OCI-LY7 (cell line): ENCODE data around the gene MRPS25. TPM values are rescaled to one million over a fixed set of nuclear protein-coding genes. Genes with fewer than 3 reads are reported as not detected.

Experiments
- BruUV-seq: library from RNA; stranded (reverse); fragments of 400-500 nt; replicated peaks from 2 replicates; lab custom pipeline; 2021; lab: Mats Ljungman, UMichigan
- CTCF ChIA-PET: fragments of 300-600 bp; sonication (Branson Sonifier 250); formaldehyde crosslinking; loops from one replicate; lab custom pipeline; 2022; ENCODE audit warnings: antibody characterized with exemption; ENCODE audit not compliant: unreplicated experiment; lab: Charles Lee
- POLR2A ChIA-PET: fragments of 300-600 bp; sonication (Branson Sonifier 250); formaldehyde crosslinking; loops from one replicate; lab custom pipeline; 2022; ENCODE audit warnings: antibody characterized with exemption; lab: Charles Lee
- DNase-seq: peaks from one replicate; pipeline ENCODE4 v3.0.0-alpha.2; 2015; ENCODE audit warnings: low spot score
- H2AFZ ChIP-seq: fragments of 200-600 bp; sonication (generic), shearing (Covaris generic); 2 replicates; pipeline ENCODE4 v1.6.1; 2014; ENCODE audit warnings: mild to moderate bottlenecking, antibody characterized with exemption, low read length, moderate library complexity
- H3K27ac ChIP-seq: fragments of 200-600 bp; sonication (generic); 2 replicates; pipeline ENCODE4 v1.5.1; 2014; ENCODE audit warnings: mixed run types, low read depth, mild to moderate bottlenecking, moderate library complexity, low read length, inconsistent platforms; ENCODE audit not compliant: poor library complexity, severe bottlenecking
- H3K36me3 ChIP-seq: fragments of 200-600 bp; sonication (generic); 2 replicates; pipeline ENCODE4 v1.6.1; 2014; ENCODE audit warnings: mild to moderate bottlenecking, antibody characterized with exemption, low read length, moderate library complexity, mixed read lengths; ENCODE audit not compliant: insufficient read depth
- H3K4me1 ChIP-seq: fragments of 200-600 bp; sonication (generic); 2 replicates; pipeline ENCODE4 v1.5.1; 2014; ENCODE audit warnings: mild to moderate bottlenecking, low read length; ENCODE audit not compliant: insufficient read depth, poor library complexity, severe bottlenecking
- H3K4me2 ChIP-seq: fragments of 200-600 bp; sonication (generic); 2 replicates; pipeline ENCODE4 v1.6.1; 2014; ENCODE audit warnings: mild to moderate bottlenecking, low read length
- H3K4me3 ChIP-seq: fragments of 200-600 bp; sonication (generic); 2 replicates; pipeline ENCODE4 v1.5.1; 2014; ENCODE audit warnings: mild to moderate bottlenecking, low read depth, low read length; ENCODE audit not compliant: poor library complexity, severe bottlenecking
- H3K79me2 ChIP-seq: fragments of 200-600 bp; sonication (generic); 2 replicates; pipeline ENCODE4 v1.6.1; 2016; ENCODE audit warnings: low read depth, mild to moderate bottlenecking, low read length, moderate library complexity, mixed read lengths; ENCODE audit not compliant: insufficient read depth
- H3K9me2 ChIP-seq: fragments of 200-600 bp; sonication (generic); 2 replicates; pipeline ENCODE4 v1.6.1; 2016; ENCODE audit warnings: mild to moderate bottlenecking, low read length, mixed read lengths; ENCODE audit not compliant: insufficient read depth
- H3K9me3 ChIP-seq: fragments of 200-600 bp; sonication (generic); 2 replicates; pipeline ENCODE4 v1.6.1; 2014; ENCODE audit warnings: mild to moderate bottlenecking, mixed run types, low read length, mixed read lengths
- H4K20me1 ChIP-seq: fragments of 200-600 bp; sonication (generic); 2 replicates; pipeline ENCODE4 v1.6.1; 2014; ENCODE audit warnings: mild to moderate bottlenecking, antibody characterized with exemption, low read length, moderate library complexity, mixed read lengths; ENCODE audit not compliant: insufficient read depth
- EZH2phosphoT487 ChIP-seq: fragments of 200-600 bp; sonication (generic); IDR thresholded peaks from 2 replicates; pipeline ENCODE4 v1.6.1; 2018; ENCODE audit warnings: low read depth, borderline replicate concordance, mild to moderate bottlenecking, mixed run types, antibody characterized with exemption, low read length, moderate library complexity, mixed read lengths
- intact Hi-C: fragments of 100-400 bp; cut with micrococcal nuclease; formaldehyde crosslinking; loops from one replicate; pipeline ENCODE4 v1.10.0; 2022; ENCODE audit not compliant: unreplicated experiment
- total RNA-seq, 2 experiments: library from RNA; depleted of rRNA in 1 of 2; stranded (reverse); fragments of >200 nt in 1 of 2; shearing (Covaris generic) in 1 of 2; gene quantifications; 2 replicates each; pipeline ENCODE4 v1.2.3, GENCODE V29; 2014 to 2022
- TF ChIP-seq, protein P1 (sequence below): fragments of 200-600 bp; sonication (generic); conservative IDR thresholded peaks from 2 replicates; pipeline ENCODE4 v1.5.1; 2014; ENCODE audit warnings: mild to moderate bottlenecking, antibody characterized with exemption, low read length, moderate library complexity, mixed read lengths

Gene MRPS25
- total RNA-seq, 2 experiments from 2014 or later: 53.6 to 129 TPM

DNA sequence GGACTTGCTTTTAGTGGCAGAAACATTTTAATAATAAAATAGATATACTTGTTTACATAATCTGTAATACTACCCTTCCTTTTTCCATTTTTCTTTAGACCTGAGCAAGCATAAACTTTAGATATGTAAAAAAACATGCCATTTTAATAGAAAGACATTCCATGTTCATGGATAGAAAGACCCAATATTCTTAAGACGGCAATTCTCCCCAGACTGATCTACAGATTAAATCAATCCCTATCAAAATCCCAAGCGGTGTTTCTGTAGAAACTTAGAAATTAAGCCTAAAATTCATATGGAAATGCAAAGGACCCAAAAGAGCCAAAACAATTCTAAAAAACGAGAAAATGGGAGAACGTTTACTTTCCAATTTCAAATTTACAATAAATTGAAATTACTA is 11.6 kb downstream of the MRPS25 start:
- H3K36me3 ChIP-seq: peaks cover 89% of the 10 kb centered on the region
- CTCF ChIA-PET: interaction anchor here (1.3 kb wide), 1 partner anchor 106 kb away, joined by 3 read pairs; the partner anchor contains the start of gene NR2C2
- no TSS peak for BruUV-seq
- no peak overlapping the region for H3K4me2 ChIP-seq
- DNase-seq: no peak
- H2AFZ ChIP-seq: no peak overlapping the region
- peaks cover 83% of the 10 kb centered on the region for H3K4me1 ChIP-seq
- H3K9me2 ChIP-seq: no peaks in the 10 kb centered on the region
- H3K79me2 ChIP-seq: peaks cover 88% of the 10 kb centered on the region
- peak overlapping the region; percentile 93 for H3K27ac ChIP-seq
- peaks cover 19% of the 10 kb centered on the region; the same call in 1 of the 2 replicates for H4K20me1 ChIP-seq
- H3K9me3 ChIP-seq: no peaks in the 10 kb centered on the region
- intact Hi-C loops: loop anchor here (10.0 kb wide), 1 partner anchor 369 kb away; no protein-coding TSS in a partner anchor
- TF ChIP-seq, protein P1, sequence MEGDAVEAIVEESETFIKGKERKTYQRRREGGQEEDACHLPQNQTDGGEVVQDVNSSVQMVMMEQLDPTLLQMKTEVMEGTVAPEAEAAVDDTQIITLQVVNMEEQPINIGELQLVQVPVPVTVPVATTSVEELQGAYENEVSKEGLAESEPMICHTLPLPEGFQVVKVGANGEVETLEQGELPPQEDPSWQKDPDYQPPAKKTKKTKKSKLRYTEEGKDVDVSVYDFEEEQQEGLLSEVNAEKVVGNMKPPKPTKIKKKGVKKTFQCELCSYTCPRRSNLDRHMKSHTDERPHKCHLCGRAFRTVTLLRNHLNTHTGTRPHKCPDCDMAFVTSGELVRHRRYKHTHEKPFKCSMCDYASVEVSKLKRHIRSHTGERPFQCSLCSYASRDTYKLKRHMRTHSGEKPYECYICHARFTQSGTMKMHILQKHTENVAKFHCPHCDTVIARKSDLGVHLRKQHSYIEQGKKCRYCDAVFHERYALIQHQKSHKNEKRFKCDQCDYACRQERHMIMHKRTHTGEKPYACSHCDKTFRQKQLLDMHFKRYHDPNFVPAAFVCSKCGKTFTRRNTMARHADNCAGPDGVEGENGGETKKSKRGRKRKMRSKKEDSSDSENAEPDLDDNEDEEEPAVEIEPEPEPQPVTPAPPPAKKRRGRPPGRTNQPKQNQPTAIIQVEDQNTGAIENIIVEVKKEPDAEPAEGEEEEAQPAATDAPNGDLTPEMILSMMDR: no peak
- no peak for TF ChIP-seq EZH2phosphoT487
- no peak overlapping the region for H3K4me3 ChIP-seq
- POLR2A ChIA-PET: no interaction called here

DNA sequence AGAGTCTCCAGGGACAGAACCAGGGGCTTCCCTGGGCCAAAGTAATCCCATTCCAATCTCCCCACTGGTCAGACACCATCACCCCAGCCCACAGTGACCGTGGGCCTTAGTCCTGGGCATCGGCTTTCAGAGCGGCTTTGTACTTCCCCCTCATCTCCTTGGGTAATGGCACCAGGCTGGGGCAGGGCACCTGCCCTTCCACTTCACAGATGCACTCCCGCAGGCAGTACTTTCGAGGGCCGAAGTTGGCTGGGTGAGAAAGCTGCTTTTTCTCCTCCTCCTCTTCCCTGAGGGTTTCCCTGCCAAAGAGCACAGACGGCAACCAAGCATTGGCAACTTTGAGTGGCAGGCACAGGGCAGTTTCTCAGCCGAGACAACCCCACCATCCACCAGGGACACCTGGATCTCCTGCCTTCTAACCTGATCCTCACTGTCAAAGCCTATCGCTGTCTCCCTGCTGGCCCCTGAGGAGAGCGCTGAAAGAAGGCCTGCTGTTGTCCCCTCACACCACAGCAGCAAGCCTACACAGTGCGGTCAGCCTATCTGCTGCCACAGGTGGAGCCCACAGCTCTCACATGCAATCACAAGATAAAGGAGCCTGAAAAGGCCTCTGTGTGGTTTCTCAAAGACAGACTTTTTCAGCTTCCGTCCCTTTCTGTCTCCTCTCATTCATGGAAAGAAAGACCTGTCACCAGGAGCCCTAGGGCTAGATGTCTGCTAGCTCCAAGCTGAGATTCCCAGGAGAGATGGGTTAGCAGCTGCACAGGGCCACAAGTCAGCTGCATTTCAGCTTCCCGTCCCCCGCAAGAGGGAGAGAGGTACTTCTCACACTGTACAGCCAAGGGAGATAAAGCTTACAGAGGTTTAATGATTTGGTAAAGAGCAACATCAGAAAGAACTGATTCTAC is 12.5 kb downstream of the MRPS25 start:
- Histone ChIP-seq H3K4me2 (peak overlapping the region; percentile 73), H2AFZ (no peak overlapping the region), H3K36me3 (peaks cover 89% of the 10 kb centered on the region), H3K4me1 (peaks cover 83% of the 10 kb centered on the region), H4K20me1 (peaks cover 19% of the 10 kb centered on the region; the same call in 1 of the 2 replicates), H3K4me3 (no peak overlapping the region), H3K9me2 (no peaks in the 10 kb centered on the region), H3K27ac (peak overlapping the region; percentile 93), H3K79me2 (peaks cover 93% of the 10 kb centered on the region), H3K9me3 (no peaks in the 10 kb centered on the region)
- TF ChIP-seq EZH2phosphoT487: no peak
- TF ChIP-seq, protein P1: no peak
- peak; percentile 39 for DNase-seq
- no TSS peak for BruUV-seq
- ChIA-PET CTCF (interaction anchor here (1.3 kb wide), 1 partner anchor 106 kb away, joined by 3 read pairs; the partner anchor contains the start of gene NR2C2), POLR2A (interaction anchor here (1.1 kb wide), 1 partner anchor 46 kb away, joined by 3 read pairs; the partner anchor contains the start of gene RBSN)
- intact Hi-C loops: loop anchor here (10.0 kb wide), 1 partner anchor 368 kb away; no protein-coding TSS in a partner anchor
